SH-SY5Y (cell line): ENCODE data around the gene FBXW10B.

Experiments used
- GATA2 ChIP-seq: IDR thresholded peaks from 2 replicates; pipeline ENCODE4 v1.6.1; 2011; ENCODE audit warnings: mild to moderate bottlenecking, low read depth, low read length
- GATA3 ChIP-seq: IDR thresholded peaks from 2 replicates; pipeline ENCODE4 v1.6.1; 2011; ENCODE audit warnings: low read depth, mild to moderate bottlenecking, low read length, moderate library complexity

- TF ChIP-seq GATA2 (no peak), GATA3 (no peak)
Observed at GRCh38 chr17:15650741-15651582, 31.5 kb upstream of the FBXW10B start.
